CD4-positive, alpha-beta T cell treated with Interferon gamma for 1 hour (primary cell): ENCODE measurements around the gene ZNF579.
"Not testable (repeated sequence)": the region's sequence is repeated elsewhere in the genome, so short reads cannot be mapped to it uniquely, and the experiment has no call there.

Experiments
- DNase-seq: peaks from one replicate; pipeline ENCODE4 v3.0.0-alpha.2; 2020

ZNF579 gene

DNA sequence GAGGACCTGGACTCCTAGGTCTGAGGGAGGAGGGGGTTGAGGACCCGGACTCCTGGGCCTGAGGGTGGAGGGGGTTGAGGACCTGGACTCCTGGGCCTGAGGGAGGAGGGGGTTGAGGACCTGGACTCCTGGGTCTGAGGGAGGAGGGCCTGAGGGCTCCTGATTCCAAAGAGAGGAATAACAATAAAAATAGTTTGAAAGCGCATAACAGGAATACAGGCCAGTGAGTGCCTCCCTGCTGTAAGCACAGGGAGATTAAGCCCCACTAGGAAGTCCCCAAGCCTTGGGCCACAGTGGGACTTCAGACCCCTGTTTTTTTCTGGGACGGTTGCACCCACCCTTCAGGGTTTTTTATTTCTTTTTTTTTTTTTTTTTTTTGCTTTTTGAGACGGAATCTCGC lies 42.5 kb downstream of the ZNF579 start:
- DNase-seq = no peak

DNA sequence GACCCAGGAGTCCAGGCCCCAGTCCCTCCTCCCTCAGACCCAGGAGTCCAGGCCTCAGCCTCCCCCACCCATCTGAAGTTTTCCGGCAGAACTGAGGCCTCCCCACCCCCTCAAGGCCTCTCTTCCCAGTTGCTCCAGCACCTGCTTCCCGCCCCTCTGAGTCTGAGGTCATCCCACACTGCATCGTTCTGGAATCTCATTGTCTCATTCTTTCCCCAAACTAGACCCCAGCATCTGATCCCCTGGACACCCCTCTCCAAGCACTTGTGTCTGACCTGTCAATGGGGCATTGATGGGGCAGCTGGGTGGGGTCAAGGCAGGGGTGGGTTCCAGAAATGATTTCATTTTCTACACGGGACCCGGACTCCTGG lies 42.9 kb downstream of the ZNF579 start:
- DNase-seq = no peak

DNA sequence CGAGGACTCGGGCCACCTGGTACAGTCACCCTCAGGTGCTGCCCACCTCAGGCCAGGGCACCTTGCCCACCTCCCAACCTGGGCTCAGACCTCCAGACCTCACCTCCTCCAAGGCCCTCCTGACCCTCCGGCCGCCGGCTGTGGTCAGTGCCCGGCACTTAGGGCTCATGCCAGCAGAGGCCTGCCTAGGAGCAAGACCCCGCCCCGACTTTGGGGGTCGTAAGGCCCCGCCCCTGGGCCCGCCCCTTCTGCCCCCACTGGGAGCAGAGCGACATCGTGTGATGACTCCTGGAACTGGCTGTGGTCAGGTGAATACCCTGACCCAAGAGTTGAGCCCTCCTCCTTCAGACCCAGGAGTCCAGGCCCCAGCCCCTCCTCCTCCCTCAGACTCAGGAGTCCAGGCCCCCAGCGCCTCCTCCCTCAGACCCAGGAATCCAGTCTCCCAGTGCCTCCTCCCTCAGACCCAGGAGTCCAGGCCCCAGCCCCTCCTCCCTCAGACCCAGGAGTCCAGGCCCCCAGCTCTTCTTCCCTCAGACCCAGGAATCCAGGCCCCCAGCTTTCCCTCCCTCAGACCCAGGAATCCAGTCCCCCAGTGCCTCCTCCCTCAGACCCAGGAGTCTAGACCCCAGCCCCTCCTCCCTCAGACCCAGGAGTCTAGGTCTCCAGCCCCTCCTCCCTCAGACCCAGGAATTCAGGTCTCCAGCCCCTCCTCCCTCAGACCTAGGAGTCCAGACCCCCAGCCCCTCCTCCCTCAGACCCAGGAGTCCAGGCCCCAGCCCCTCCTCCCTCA lies 43.5 kb downstream of the ZNF579 start, which contains the start of gene SBK2:
TSS of gene SBK2 (minus strand) at position 183 of the 790 bp plus-strand sequence. CDS start 839 bp downstream, outside the sequence.
- DNase-seq = no peak

DNA sequence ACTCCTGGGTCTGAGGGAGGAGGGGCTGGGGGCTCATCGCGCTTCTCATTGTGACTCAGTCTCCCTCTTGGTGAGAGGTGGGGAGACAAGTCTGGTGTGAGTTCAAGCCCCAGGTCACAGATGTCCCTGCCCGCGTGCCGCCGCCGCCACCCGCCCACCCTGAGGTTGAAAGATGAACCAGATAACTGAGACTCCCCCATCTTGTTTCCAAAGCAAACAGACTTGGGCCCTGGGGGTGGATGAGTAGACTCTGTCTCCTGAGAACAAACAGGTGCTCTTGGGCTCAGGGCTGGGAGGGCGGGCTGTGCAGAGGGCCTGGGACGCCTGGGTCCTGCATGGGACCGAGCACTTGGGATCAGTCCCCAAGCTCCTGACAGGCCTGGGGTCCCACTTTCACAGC lies 44.3 kb downstream of the ZNF579 start:
- no peak for DNase-seq

DNA sequence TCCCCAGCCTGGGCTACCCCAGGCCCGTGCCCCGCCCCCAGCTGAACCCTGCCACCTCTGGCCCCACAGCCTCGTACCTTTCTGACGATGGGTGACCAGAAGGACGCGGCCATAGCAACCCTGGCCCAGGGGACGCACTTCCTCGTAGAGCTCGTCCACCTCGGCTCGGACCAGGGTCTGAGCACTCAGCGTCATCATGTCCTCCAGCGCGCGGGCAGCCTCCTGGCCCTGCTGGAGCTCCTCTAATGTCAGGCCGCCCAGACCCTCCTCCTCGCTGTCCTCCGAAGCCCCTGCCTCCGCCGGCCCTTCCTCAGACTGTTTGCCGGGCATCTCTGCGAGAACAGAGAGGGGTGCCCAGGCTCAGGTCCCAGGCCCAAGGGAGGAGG lies 44.7 kb downstream of the ZNF579 start:
- DNase-seq = no peak

DNA sequence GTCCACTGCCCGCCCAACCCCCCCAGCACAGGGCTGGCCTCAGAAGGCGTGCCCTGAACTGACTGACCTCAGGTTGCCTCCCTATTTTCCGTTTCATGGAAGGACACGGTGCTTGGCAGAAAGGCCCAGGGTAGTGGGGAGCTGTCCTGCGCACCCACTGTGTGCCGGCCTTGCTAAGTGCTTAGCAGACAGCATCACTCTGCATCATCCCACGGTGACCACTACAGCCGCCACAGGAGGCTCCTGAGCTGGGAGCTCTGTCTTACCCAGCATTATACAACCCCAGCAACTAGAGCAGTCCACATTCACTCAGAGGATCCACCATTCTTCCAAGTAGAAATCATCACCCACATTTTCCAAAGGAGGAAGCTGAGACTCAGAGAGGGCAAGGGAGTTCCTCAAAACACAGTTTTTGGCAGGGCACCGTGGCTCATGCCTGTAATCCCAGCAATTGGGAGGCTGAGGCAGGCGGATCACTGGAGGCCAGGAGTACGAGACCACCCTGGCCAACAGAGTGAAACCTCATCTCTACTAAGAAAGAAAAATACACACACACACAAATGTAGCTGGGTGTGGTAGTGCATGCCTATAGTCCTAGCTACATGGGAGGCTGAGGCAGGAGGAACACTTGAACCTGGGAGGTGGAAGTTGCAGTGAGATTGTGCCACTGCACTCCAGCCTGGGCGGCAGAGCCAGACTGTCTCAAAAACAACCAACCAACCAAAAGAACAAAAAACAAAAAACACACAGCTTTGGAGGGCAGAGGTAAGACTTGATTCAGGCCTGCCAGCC lies 45.3 kb downstream of the ZNF579 start:
- no peak for DNase-seq

DNA sequence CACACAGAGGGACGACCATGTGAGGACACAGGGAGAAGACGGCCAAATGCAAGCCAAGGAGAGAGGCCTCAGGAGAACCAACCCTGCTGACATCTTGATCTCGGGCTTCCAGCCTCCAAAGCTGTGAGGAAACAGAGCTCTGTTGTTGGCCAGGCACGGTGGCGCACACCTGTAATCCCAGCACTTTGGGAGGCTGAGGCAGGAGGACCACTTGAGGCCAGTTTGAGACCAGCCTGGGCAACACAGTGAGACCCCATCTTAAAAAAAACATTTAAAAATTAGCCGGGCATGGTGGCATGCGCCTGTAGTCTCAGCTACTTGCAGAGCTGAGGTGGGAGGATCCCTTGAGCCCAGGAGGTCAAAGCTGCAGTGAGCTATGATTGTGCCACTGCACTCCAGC lies 46.4 kb downstream of the ZNF579 start:
- DNase-seq = not testable (repeated sequence)

DNA sequence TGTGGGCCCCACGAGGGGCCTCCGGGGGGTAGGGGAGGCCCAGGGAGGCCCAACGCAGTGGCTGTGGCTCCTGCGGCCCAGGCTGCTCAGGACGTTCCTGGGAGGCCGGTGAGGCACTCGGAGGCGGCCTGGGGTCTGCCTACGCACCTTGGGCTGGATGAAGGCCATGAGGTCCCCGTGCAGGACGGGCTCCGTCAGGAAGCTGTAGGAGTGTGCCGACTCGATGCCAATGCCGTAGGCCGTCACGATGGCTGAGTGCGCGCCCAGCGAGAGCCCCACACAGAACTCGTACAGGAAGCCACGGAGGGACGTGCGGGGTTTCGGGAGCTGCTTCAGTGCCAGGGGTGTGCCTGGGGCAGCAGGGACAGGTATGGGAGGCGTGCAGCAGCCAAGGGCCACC lies 49.7 kb downstream of the ZNF579 start:
- DNase-seq = no peak

DNA sequence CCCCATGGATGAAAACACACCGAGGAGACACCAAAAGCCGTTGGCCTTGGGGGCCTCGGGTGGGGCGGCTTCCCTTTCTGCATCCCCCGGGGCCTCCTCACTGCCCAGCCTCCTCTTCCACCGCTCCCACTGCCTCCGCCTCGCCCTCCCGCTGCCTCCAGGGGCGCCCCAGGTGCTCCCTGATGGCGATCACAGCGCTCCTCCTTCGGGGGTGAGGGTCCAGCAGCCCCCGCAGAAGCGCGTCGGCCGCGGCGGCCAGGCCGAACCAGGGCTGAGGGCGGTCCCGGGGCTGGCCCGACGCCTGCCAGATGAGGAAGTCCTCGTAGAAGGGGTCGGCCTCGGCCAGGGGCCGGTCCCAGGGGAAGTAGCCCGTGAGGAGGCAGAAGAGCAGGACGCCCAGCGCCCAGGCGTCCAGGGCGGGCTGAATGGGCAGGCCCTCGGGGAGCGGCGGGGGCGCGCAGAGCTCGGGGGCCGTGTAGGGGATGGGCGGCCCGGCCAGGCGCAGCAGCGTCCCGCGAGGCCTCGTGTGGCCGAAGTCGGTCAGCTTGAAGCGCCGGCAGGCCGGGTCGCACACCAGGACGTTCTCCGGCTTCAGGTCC lies 50.9 kb downstream of the ZNF579 start:
- no peak for DNase-seq

DNA sequence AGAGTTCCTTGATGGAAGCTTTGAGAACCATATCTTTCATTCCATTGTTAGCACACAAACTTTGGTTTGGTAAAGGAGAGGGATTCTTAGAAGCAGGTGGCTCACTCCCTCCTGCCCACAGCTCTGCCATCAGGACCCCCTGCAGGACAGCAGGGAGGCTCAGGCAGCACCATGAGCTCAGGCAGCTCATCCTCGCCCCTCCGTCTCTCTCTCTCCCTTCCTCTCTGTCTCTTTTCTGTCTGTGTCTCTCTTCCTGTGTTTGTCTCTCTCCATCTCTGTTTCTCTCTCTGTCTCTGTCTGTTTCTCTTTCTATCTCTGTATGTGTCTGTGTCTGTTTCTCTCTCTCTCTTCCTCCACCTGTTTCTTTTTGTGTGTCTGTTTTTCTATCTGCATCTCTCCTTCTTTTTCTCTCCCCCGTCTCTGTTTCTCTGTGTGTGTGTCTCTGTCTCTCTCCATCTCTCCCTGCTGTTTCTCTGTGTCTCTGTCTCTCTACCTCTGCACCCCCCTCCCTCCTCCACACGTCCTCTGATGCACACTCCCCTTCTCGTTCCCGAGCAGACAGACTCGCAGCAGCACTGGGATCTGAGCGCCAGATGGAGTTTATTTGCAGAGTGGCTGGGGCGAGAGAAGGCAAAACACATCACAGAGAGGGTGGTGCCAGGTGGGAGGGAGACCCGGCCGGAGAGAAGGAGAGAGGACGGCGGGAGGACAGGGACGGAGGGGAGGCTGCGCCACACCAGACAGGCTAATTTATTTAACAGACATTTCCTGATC lies 52.4 kb downstream of the ZNF579 start:
- DNase-seq = no peak

DNA sequence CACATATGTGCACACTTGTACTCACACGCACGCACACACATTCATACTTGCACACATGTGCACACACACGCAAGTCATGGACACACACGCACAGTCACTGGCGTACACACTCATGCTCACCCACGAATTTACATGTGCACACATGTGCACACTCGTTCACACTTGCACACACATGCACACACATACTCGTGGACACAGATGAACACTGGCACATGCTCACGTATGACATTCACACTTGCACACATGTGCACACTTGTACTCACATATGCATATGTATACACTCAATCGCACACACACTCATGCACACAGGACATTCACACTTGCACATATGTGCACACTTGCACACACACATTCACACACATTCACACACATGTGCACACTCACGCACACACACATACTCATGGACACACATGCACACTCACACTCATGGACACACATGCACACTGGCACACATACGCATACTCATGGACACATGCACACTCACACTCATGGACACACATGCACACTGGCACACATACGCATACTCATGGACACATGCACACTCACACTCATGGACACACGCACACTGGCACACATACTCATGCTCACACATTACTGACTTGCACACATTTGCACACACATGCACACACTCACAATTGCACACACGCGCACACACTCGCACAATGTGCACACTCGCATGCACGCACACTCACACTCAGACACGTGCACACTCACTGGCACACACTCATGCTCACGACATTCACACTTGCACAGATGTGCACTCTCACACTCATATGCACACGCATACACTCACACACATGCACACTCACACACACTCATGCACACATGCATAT lies 53.2 kb downstream of the ZNF579 start:
- no peak for DNase-seq
